Motor neuron (in vitro differentiated cells): ENCODE data around the gene TPD52L1. TPM values are rescaled to one million over a fixed set of nuclear protein-coding genes. Genes with fewer than 3 reads are reported as not detected.
A peak's percentile ranks its signal among the peaks of the same experiment; 100 is the strongest.
"Not testable (repeated sequence)": the region's sequence is repeated elsewhere in the genome, so short reads cannot be mapped to it uniquely, and the experiment has no call there.

Source experiments
- ATAC-seq, 8 experiments: fragments of 200-7000 bp; cut with Tn5 transposase; replicated peaks in 6 of 8; 2 replicates each; pipeline ENCODE4 v1.8.0; 2021; ENCODE audit warnings: mild to moderate bottlenecking in 8 of 8, moderate library complexity in 8 of 8
- H3K27ac ChIP-seq, 2 donors: fragments of 250-450 bp; sonication (Bioruptor Pico); 2 replicates each; pipeline ENCODE4 v1.9.0; 2021; ENCODE audit warnings: antibody characterized with exemption in 2 of 2, mild to moderate bottlenecking in 2 of 2, moderate library complexity in 1 of 2
- H3K4me1 ChIP-seq, 2 donors: fragments of 250-450 bp; sonication (Bioruptor Pico); replicated peaks in 1 of 2; 2 replicates each; pipeline ENCODE4 v1.6.1; 2021; ENCODE audit warnings: antibody characterized with exemption in 2 of 2, mild to moderate bottlenecking in 2 of 2, moderate library complexity in 1 of 2
- H3K4me3 ChIP-seq, 5 donors: fragments of 250-450 bp; sonication (Bioruptor Pico); 2 replicates each; pipeline ENCODE4 v1.9.0; 2021; ENCODE audit warnings: antibody characterized with exemption in 5 of 5, mild to moderate bottlenecking in 5 of 5, moderate library complexity in 4 of 5
- WGBS, 10 experiments: fragments of 450-650 bp; shearing (Covaris generic); methylation state at CpG; one replicate each; pipeline ENCODE4 v1.0.0; 2022; 5-methylcytosine and 5-hydroxymethylcytosine counted together
- in situ Hi-C, 9 experiments: fragments of 400-800 bp; cut with MboI; loops; one replicate each; pipeline ENCODE4 v1.15.0; 2021; ENCODE audit warnings: low sequenced_read_pairs in 9 of 9, low pct_unique_long_range_greater_than_20kb in 2 of 9; ENCODE audit not compliant: unreplicated experiment in 9 of 9
- total RNA-seq, 8 experiments: library from RNA; unstranded; fragments of 300-600 nt; gene quantifications; 2 replicates each; pipeline versions ENCODE4 v1.2.3 to v1.2.4, GENCODE V29; 2022

Gene TPD52L1
- total RNA-seq, 8 experiments from 2014 or later: 3.8 to 638 (median 26.5) TPM

- H3K27ac ChIP-seq: no peak overlapping the region
- H3K4me1 ChIP-seq: peaks cover 0 to 2% of the 10 kb centered on the region in 2 donors
- in situ Hi-C loops: no loop called here
- WGBS, 10 experiments: 23 to 89% (median 60%) methylated on average over 1 to 7 of the region's 7 CpGs
- H3K4me3 ChIP-seq: no peak overlapping the region
- ATAC-seq: peak in 7 of 8 experiments; percentile 35 to 65 (median 47)
Observed at GRCh38 chr6:125149256-125150144, 4.1 kb upstream of the TPD52L1 start.

- in situ Hi-C loops: no loop called here
Observed at GRCh38 chr6:125151700-125152099, 1.9 kb upstream of the TPD52L1 start.

GRCh38 chr6:125154118-125154760 is 666 bp downstream of the TPD52L1 start:
- peak overlapping the region; percentile 37 to 67 (median 45) for H3K4me3 ChIP-seq
- peak; percentile 3 to 42 (median 18) for ATAC-seq
- H3K27ac ChIP-seq: no peak overlapping the region
- peaks cover 0 to 2% of the 10 kb centered on the region in 2 donors for H3K4me1 ChIP-seq
- WGBS, 10 experiments: 3 to 17% (median 6%) methylated on average over 4 to 13 of the region's 50 CpGs; no CpG with 5 or more reads in 5 of the 10 experiments
- in situ Hi-C loops: no loop called here

More at GRCh38 chr6:125151700-125152099, 1.9 kb upstream of the TPD52L1 start:
- peaks cover 0 to 2% of the 10 kb centered on the region in 2 donors for H3K4me1 ChIP-seq
- no peak overlapping the region for H3K4me3 ChIP-seq
- 70 to 100% (median 84%) methylated on average over 1 to 4 of the region's 4 CpGs; no CpG with 5 or more reads in 1 of the 10 experiments for WGBS, 10 experiments
- no peak for ATAC-seq
- H3K27ac ChIP-seq: no peak overlapping the region

- 16 to 81% (median 47%) methylated on average over 4 to 9 of the region's 14 CpGs; no CpG with 5 or more reads in 2 of the 10 experiments for WGBS, 10 experiments
- no peak overlapping the region for H3K27ac ChIP-seq
- peak in 3 of 8 experiments; percentile 34 to 70 (median 58) for ATAC-seq
- peak overlapping the region in 4 of 5 donors; percentile 43 to 67 (median 52) for H3K4me3 ChIP-seq
- in situ Hi-C loops: no loop called here
- H3K4me1 ChIP-seq: peaks cover 0 to 2% of the 10 kb centered on the region in 2 donors
Observed at GRCh38 chr6:125154761-125155135, 1.2 kb downstream of the TPD52L1 start.

- no peak overlapping the region for H3K27ac ChIP-seq
- no peak overlapping the region for H3K4me3 ChIP-seq
- in situ Hi-C loops: no loop called here
- peaks cover 0 to 2% of the 10 kb centered on the region in 2 donors for H3K4me1 ChIP-seq
- ATAC-seq: no peak
- 93 to 100% (median 100%) methylated on average over 1 to 2 of the region's 2 CpGs; no CpG with 5 or more reads in 2 of the 10 experiments for WGBS, 10 experiments
Observed at GRCh38 chr6:125155344-125155743, 1.8 kb downstream of the TPD52L1 start.

- H3K4me3 ChIP-seq: no peak overlapping the region
- in situ Hi-C loops: no loop called here
- 0 to 100% (median 84%) methylated on average over 2 to 4 of the region's 4 CpGs for WGBS, 10 experiments
- H3K27ac ChIP-seq: no peak overlapping the region
- no peak for ATAC-seq
- H3K4me1 ChIP-seq: peaks cover 0 to 2% of the 10 kb centered on the region in 2 donors
Observed at GRCh38 chr6:125156496-125156895, 2.9 kb downstream of the TPD52L1 start.

- WGBS, 10 experiments: 58 to 100% (median 79%) methylated on average over 1 to 3 of the region's 3 CpGs; no CpG with 5 or more reads in 1 of the 10 experiments
- ATAC-seq: peak in 2 of 8 experiments; percentile 2 to 7
- no peak overlapping the region for H3K4me3 ChIP-seq
- H3K27ac ChIP-seq: no peak overlapping the region
- H3K4me1 ChIP-seq: peaks cover 0 to 2% of the 10 kb centered on the region in 2 donors
- in situ Hi-C loops: no loop called here
Observed at GRCh38 chr6:125157280-125157679, 3.7 kb downstream of the TPD52L1 start.

- Histone ChIP-seq H3K27ac (no peak overlapping the region), H3K4me1 (peaks cover 0 to 2% of the 10 kb centered on the region in 2 donors), H3K4me3 (no peak overlapping the region)
- no peak for ATAC-seq
- 35 to 89% (median 76%) methylated on average over 3 to 9 of the region's 9 CpGs for WGBS, 10 experiments
- in situ Hi-C loops: no loop called here
Observed at GRCh38 chr6:125157725-125158124, 4.2 kb downstream of the TPD52L1 start.

GRCh38 chr6:125163339-125163738 is 9.8 kb downstream of the TPD52L1 start:
- H3K27ac ChIP-seq, H3K4me1 ChIP-seq, ATAC-seq, H3K4me3 ChIP-seq, in situ Hi-C loops: not testable (repeated sequence)
- 83 to 100% (median 91%) methylated on average over 1 to 3 of the region's 4 CpGs; no CpG with 5 or more reads in 2 of the 10 experiments for WGBS, 10 experiments

- H3K27ac ChIP-seq: no peak overlapping the region
- in situ Hi-C loops: no loop called here
Observed at GRCh38 chr6:125163811-125164210, 10.2 kb downstream of the TPD52L1 start.

GRCh38 chr6:125164696-125165095 is 11.1 kb downstream of the TPD52L1 start:
- in situ Hi-C loops: no loop called here
- no peaks in the 10 kb centered on the region for H3K4me1 ChIP-seq
- no peak overlapping the region for H3K4me3 ChIP-seq
- WGBS, 10 experiments: 42 to 100% (median 88%) methylated on average over 1 to 4 of the region's 4 CpGs; no CpG with 5 or more reads in 2 of the 10 experiments
- no peak for ATAC-seq
- no peak overlapping the region for H3K27ac ChIP-seq

More at GRCh38 chr6:125163811-125164210, 10.2 kb downstream of the TPD52L1 start:
- WGBS, 10 experiments: 57 to 100% (median 89%) methylated on average over 1 of the region's 1 CpG; no CpG with 5 or more reads in 2 of the 10 experiments
- Histone ChIP-seq H3K4me1 (no peaks in the 10 kb centered on the region), H3K4me3 (no peak overlapping the region)
- no peak for ATAC-seq

- in situ Hi-C loops: no loop called here
- ATAC-seq: peak in 2 of 8 experiments; percentile 3 to 5
- 0 to 88% (median 30%) methylated on average over 1 of the region's 1 CpG; no CpG with 5 or more reads in 2 of the 10 experiments for WGBS, 10 experiments
- H3K27ac ChIP-seq: no peak overlapping the region
- H3K4me3 ChIP-seq: no peak overlapping the region
- H3K4me1 ChIP-seq: no peaks in the 10 kb centered on the region
Observed at GRCh38 chr6:125165256-125165655, 11.7 kb downstream of the TPD52L1 start.

- Histone ChIP-seq H3K27ac (no peak overlapping the region), H3K4me1 (no peaks in the 10 kb centered on the region), H3K4me3 (no peak overlapping the region)
- 0 to 100% (median 91%) methylated on average over 1 to 4 of the region's 4 CpGs for WGBS, 10 experiments
- in situ Hi-C loops: no loop called here
- ATAC-seq: peak in 3 of 8 experiments; percentile 8 to 49 (median 30)
Observed at GRCh38 chr6:125165776-125166175, 12.2 kb downstream of the TPD52L1 start.
